Mesenchymal stem cell (in vitro differentiated cells and primary cell): ENCODE data around the gene PDE2A.

Source experiments
- DNase-seq: peaks from one replicate; pipeline ENCODE4 v3.0.0-alpha.2; 2013
- H2AFZ ChIP-seq: one replicate; pipeline ENCODE4 v1.6.1; 2013; ENCODE audit warnings: low read depth, mild to moderate bottlenecking, control low read depth, inconsistent platforms, low read length, moderate library complexity
- H2AK5ac ChIP-seq: 2 replicates; pipeline ENCODE4 v1.6.1; 2013; ENCODE audit warnings: low read length, moderate library complexity, mild to moderate bottlenecking, inconsistent platforms; ENCODE audit not compliant: severe bottlenecking
- H2BK120ac ChIP-seq: one replicate; pipeline ENCODE4 v1.6.1; 2013; ENCODE audit warnings: low read depth, mild to moderate bottlenecking, inconsistent platforms, low read length, moderate library complexity
- H2BK12ac ChIP-seq, 2 experiments: one replicate each; pipeline ENCODE4 v1.6.1; 2013; ENCODE audit warnings: inconsistent platforms in 2 of 2, low read length in 2 of 2, mild to moderate bottlenecking in 2 of 2, moderate library complexity in 2 of 2, control low read depth in 1 of 2
- H2BK15ac ChIP-seq: one replicate; pipeline ENCODE4 v1.6.1; 2013; ENCODE audit warnings: mild to moderate bottlenecking, low read depth, inconsistent platforms; ENCODE audit not compliant: poor library complexity, severe bottlenecking
- H2BK5ac ChIP-seq: 2 replicates; pipeline ENCODE4 v1.6.1; 2013; ENCODE audit warnings: low read depth, mild to moderate bottlenecking, low read length, control low read depth, inconsistent platforms; ENCODE audit not compliant: poor library complexity, severe bottlenecking
- H3K14ac ChIP-seq, 2 experiments: one replicate each; pipeline ENCODE4 v1.6.1; 2013; ENCODE audit warnings: inconsistent platforms in 2 of 2, low read length in 2 of 2, control low read depth in 1 of 2, mild to moderate bottlenecking in 1 of 2, moderate library complexity in 1 of 2
- H3K18ac ChIP-seq, 2 experiments: one replicate each; pipeline ENCODE4 v1.6.1; 2013; ENCODE audit warnings: inconsistent platforms in 2 of 2, low read length in 2 of 2, control low read depth in 1 of 2, low read depth in 1 of 2, mild to moderate bottlenecking in 1 of 2
- H3K23ac ChIP-seq, 2 experiments: one replicate each; pipeline ENCODE4 v1.6.1; 2013; ENCODE audit warnings: inconsistent platforms in 2 of 2, low read length in 2 of 2, mild to moderate bottlenecking in 2 of 2, moderate library complexity in 2 of 2, control low read depth in 1 of 2
- H3K27ac ChIP-seq: 2 replicates; pipeline ENCODE4 v1.5.1; 2013; ENCODE audit warnings: mild to moderate bottlenecking, moderate library complexity, low read length, control low read depth, inconsistent platforms; ENCODE audit not compliant: poor library complexity, severe bottlenecking
- H3K27me3 ChIP-seq, 2 experiments: 2 replicates each; pipeline versions ENCODE4 v1.6.1 to v1.7.0; 2013; ENCODE audit warnings: low read length in 2 of 2, mild to moderate bottlenecking in 2 of 2, moderate library complexity in 2 of 2, control low read depth in 1 of 2, inconsistent platforms in 1 of 2; ENCODE audit not compliant: control insufficient read depth in 1 of 2, insufficient read depth in 1 of 2
- H3K36me3 ChIP-seq, 2 experiments: 2 replicates each; pipeline versions ENCODE4 v1.6.1 to v1.7.0; 2013; ENCODE audit warnings: low read length in 2 of 2, control low read depth in 1 of 2, inconsistent platforms in 1 of 2, low read depth in 1 of 2, mild to moderate bottlenecking in 1 of 2; ENCODE audit not compliant: insufficient read depth in 2 of 2, control insufficient read depth in 1 of 2
- H3K4ac ChIP-seq, 2 experiments: one replicate each; pipeline ENCODE4 v1.6.1; 2013; ENCODE audit warnings: inconsistent platforms in 2 of 2, low read length in 2 of 2, mild to moderate bottlenecking in 2 of 2, moderate library complexity in 2 of 2, control low read depth in 1 of 2, low read depth in 1 of 2
- H3K4me1 ChIP-seq: 2 replicates; pipeline ENCODE4 v1.6.1; 2013; ENCODE audit warnings: low read depth, low read length, control low read depth; ENCODE audit not compliant: control insufficient read depth, insufficient read depth
- H3K4me2 ChIP-seq: 2 replicates; pipeline ENCODE4 v1.6.1; 2013; ENCODE audit warnings: low read length, mild to moderate bottlenecking, inconsistent platforms; ENCODE audit not compliant: poor library complexity, severe bottlenecking
- H3K4me3 ChIP-seq, 2 experiments: 2 replicates each; pipeline versions ENCODE4 v1.5.1 to v1.7.0; 2013; ENCODE audit warnings: low read length in 2 of 2, mild to moderate bottlenecking in 2 of 2, control low read depth in 1 of 2, low read depth in 1 of 2; ENCODE audit not compliant: insufficient read depth in 1 of 2
- H3K79me1 ChIP-seq: replicated peaks from 2 replicates; pipeline ENCODE4 v1.6.1; 2013; ENCODE audit warnings: mild to moderate bottlenecking, control low read depth, low read length, inconsistent platforms; ENCODE audit not compliant: poor library complexity, severe bottlenecking
- H3K9ac ChIP-seq: 2 replicates; pipeline ENCODE4 v1.7.0; 2013; ENCODE audit warnings: mild to moderate bottlenecking, low read length, moderate library complexity
- H3K9me3 ChIP-seq: 2 replicates; pipeline ENCODE4 v1.7.0; 2013; ENCODE audit warnings: mild to moderate bottlenecking, low read length; ENCODE audit not compliant: control insufficient read depth
- H4K8ac ChIP-seq: one replicate; pipeline ENCODE4 v1.6.1; 2013; ENCODE audit warnings: inconsistent platforms, mild to moderate bottlenecking, low read length, moderate library complexity
- H4K91ac ChIP-seq: one replicate; pipeline ENCODE4 v1.6.1; 2013; ENCODE audit warnings: mild to moderate bottlenecking, low read length, inconsistent platforms
- WGBS: methylation state at CpG from one replicate; pipeline ENCODE4 v1.1.7; 2013; ENCODE audit warnings: mixed read lengths; 5-methylcytosine and 5-hydroxymethylcytosine counted together

Gene PDE2A

DNA sequence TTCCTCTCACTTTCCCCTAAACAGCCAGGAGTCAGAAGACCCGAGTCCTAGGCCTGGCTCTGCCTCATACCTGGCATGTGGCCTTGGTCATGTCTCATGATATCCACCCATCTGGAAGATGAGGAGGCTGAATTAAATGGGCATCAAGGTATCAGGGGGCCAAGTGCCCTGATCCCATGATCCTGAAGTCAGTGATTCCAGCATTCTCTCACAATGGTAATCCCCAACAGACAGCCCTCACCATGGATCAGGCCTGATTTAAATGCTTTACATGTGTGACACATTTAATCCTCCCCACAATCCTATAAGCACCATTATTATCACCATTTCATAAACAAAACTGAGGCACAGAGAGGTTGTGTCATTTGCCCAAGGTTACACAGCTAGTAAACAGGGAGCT is 70.0 kb downstream of the PDE2A start:
- no peak overlapping the region for H2BK120ac ChIP-seq
- no peak overlapping the region for H3K23ac ChIP-seq
- H3K4me1 ChIP-seq = no peaks in the 10 kb centered on the region
- no peaks in the 10 kb centered on the region for H3K36me3 ChIP-seq
- no peak overlapping the region for H3K4me3 ChIP-seq
- H2AFZ ChIP-seq = no peak overlapping the region
- no peak overlapping the region for H2AK5ac ChIP-seq
- H3K18ac ChIP-seq = no peak overlapping the region
- no peak overlapping the region for H3K4me2 ChIP-seq
- no peak overlapping the region for H3K14ac ChIP-seq
- no peak overlapping the region for H2BK5ac ChIP-seq
- H3K4ac ChIP-seq = no peak overlapping the region
- no peaks in the 10 kb centered on the region for H3K9me3 ChIP-seq
- no peak overlapping the region for H2BK12ac ChIP-seq
- H3K27ac ChIP-seq = no peak overlapping the region
- H2BK15ac ChIP-seq = peak overlapping the region; percentile 6
- DNase-seq = no peak
- no peak overlapping the region for H3K9ac ChIP-seq
- H4K91ac ChIP-seq = no peak overlapping the region
- 46% methylated on average over 1 of the region's 1 CpG for WGBS
- H3K79me1 ChIP-seq = no peaks in the 10 kb centered on the region
- H4K8ac ChIP-seq = no peak overlapping the region
- H3K27me3 ChIP-seq = peaks cover 78 to 83% of the 10 kb centered on the region in 2 experiments

DNA sequence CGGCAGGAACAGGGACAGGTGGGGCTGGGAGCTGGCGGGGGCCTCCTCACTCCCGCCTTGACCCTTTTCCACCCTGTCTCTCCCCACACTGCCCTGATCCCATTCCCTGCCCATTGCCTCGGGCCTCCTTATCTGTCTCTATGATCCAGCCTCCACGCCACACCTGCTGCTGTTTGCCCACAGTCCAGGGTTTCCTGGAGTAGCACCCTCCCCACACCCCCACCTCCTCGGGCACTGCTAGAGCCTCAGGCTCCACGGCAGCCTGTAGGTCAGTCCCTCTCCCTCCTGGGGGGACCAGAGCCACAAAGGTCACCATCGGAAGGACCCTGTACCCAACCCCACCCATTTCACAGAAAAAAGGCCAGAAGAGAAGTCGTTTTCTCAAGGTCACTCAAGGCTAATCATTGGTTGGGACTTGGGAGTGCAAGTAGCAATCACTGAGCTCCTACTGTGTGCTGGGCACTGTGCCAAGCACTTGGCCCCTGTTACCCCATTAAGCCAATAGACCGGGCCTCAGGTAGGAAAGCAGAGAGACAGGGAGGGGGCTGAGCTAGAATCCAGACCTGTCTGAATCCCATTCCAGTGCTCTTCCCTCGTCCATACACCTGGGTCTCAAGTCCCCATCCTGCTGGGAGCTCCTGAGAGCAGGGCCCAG is 71.8 kb downstream of the PDE2A start:
- Histone ChIP-seq H3K4me2 (no peak overlapping the region), H3K4me3 (no peak overlapping the region), H2AFZ (no peak overlapping the region), H3K9me3 (no peaks in the 10 kb centered on the region), H2BK120ac (no peak overlapping the region), H3K23ac (no peak overlapping the region), H2BK5ac (no peak overlapping the region), H3K36me3 (no peaks in the 10 kb centered on the region), H3K27me3 (peaks cover 84 to 86% of the 10 kb centered on the region in 2 experiments), H3K4me1 (no peaks in the 10 kb centered on the region), H3K18ac (no peak overlapping the region), H2AK5ac (no peak overlapping the region), H3K14ac (no peak overlapping the region), H3K79me1 (no peaks in the 10 kb centered on the region), H3K9ac (no peak overlapping the region), H3K4ac (no peak overlapping the region), H3K27ac (no peak overlapping the region), H2BK15ac (no peak overlapping the region), H4K8ac (no peak overlapping the region), H4K91ac (no peak overlapping the region), H2BK12ac (no peak overlapping the region)
- no peak for DNase-seq
- 84% methylated on average over 10 of the region's 11 CpGs for WGBS

- H3K27ac ChIP-seq = no peak overlapping the region
- H3K9me3 ChIP-seq = no peaks in the 10 kb centered on the region
- no peak overlapping the region for H2AK5ac ChIP-seq
- H3K4me3 ChIP-seq = no peak overlapping the region
- no peak overlapping the region for H3K14ac ChIP-seq
- H4K91ac ChIP-seq = no peak overlapping the region
- H3K4me1 ChIP-seq = no peaks in the 10 kb centered on the region
- H3K4me2 ChIP-seq = no peak overlapping the region
- H3K79me1 ChIP-seq = no peaks in the 10 kb centered on the region
- DNase-seq = no peak
- no peak overlapping the region for H3K23ac ChIP-seq
- 87% methylated on average over 9 of the region's 9 CpGs for WGBS
- H3K9ac ChIP-seq = no peak overlapping the region
- H2BK5ac ChIP-seq = no peak overlapping the region
- no peak overlapping the region for H2AFZ ChIP-seq
- no peak overlapping the region for H4K8ac ChIP-seq
- peak overlapping the region; percentile 6 for H2BK15ac ChIP-seq
- no peak overlapping the region for H2BK12ac ChIP-seq
- no peak overlapping the region for H3K18ac ChIP-seq
- no peaks in the 10 kb centered on the region for H3K36me3 ChIP-seq
- no peak overlapping the region for H3K4ac ChIP-seq
- no peak overlapping the region for H2BK120ac ChIP-seq
- peaks cover 82 to 92% of the 10 kb centered on the region in 2 experiments for H3K27me3 ChIP-seq
These were observed 73.7 kb downstream of the PDE2A start for GRCh38 chr11:72600557-72600956.

GRCh38 chr11:72599325-72600117 is 74.7 kb downstream of the PDE2A start:
- H3K23ac ChIP-seq = no peak overlapping the region
- H3K36me3 ChIP-seq = no peaks in the 10 kb centered on the region
- H3K18ac ChIP-seq = no peak overlapping the region
- H2BK12ac ChIP-seq = no peak overlapping the region
- H2AK5ac ChIP-seq = no peak overlapping the region
- no peak overlapping the region for H4K8ac ChIP-seq
- H2BK5ac ChIP-seq = no peak overlapping the region
- no peak overlapping the region for H2BK15ac ChIP-seq
- H3K4me2 ChIP-seq = no peak overlapping the region
- peak overlapping the region; percentile 43 for H4K91ac ChIP-seq
- H3K9me3 ChIP-seq = no peaks in the 10 kb centered on the region
- no peak overlapping the region for H2AFZ ChIP-seq
- H3K27ac ChIP-seq = no peak overlapping the region
- H3K79me1 ChIP-seq = no peaks in the 10 kb centered on the region
- no peak overlapping the region for H3K4ac ChIP-seq
- H2BK120ac ChIP-seq = no peak overlapping the region
- DNase-seq = peak; percentile 21
- no peak overlapping the region for H3K4me3 ChIP-seq
- H3K14ac ChIP-seq = no peak overlapping the region
- peaks cover 82 to 94% of the 10 kb centered on the region in 2 experiments for H3K27me3 ChIP-seq
- H3K9ac ChIP-seq = no peak overlapping the region
- H3K4me1 ChIP-seq = no peaks in the 10 kb centered on the region
- 81% methylated on average over 11 of the region's 11 CpGs for WGBS
